ENCODE results near the gene DGKK. TPM values are rescaled to one million over a fixed set of nuclear protein-coding genes. Genes with fewer than 3 reads are reported as not detected.

DGKK gene
- total and polyA plus RNA-seq, 2 of the 13 experiments (the other 11 are each of a cell fraction or from before 2014, with no cell fraction given): 11.0 to 24.0 TPM

DNA sequence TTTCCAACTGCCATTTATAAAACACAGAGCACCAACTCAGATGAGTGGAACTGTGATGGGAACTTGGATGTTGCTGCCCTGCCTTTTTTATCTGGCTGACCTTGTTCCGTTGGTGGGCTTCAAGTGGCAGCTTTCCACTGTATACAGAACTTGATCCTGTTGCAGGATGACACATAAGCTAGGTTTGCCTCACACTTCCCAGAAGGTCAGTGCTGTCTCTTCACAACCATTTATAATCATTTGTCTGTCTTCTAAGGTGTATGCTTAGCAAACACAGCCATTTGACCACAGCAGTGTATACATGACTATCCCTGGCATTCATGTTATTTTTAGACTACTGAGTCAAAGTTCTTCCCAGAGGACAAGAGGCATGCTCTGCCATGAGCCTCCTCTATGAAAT lies 20.3 kb downstream of the DGKK start (continued):
- TF ChIP-seq, protein P1, sequence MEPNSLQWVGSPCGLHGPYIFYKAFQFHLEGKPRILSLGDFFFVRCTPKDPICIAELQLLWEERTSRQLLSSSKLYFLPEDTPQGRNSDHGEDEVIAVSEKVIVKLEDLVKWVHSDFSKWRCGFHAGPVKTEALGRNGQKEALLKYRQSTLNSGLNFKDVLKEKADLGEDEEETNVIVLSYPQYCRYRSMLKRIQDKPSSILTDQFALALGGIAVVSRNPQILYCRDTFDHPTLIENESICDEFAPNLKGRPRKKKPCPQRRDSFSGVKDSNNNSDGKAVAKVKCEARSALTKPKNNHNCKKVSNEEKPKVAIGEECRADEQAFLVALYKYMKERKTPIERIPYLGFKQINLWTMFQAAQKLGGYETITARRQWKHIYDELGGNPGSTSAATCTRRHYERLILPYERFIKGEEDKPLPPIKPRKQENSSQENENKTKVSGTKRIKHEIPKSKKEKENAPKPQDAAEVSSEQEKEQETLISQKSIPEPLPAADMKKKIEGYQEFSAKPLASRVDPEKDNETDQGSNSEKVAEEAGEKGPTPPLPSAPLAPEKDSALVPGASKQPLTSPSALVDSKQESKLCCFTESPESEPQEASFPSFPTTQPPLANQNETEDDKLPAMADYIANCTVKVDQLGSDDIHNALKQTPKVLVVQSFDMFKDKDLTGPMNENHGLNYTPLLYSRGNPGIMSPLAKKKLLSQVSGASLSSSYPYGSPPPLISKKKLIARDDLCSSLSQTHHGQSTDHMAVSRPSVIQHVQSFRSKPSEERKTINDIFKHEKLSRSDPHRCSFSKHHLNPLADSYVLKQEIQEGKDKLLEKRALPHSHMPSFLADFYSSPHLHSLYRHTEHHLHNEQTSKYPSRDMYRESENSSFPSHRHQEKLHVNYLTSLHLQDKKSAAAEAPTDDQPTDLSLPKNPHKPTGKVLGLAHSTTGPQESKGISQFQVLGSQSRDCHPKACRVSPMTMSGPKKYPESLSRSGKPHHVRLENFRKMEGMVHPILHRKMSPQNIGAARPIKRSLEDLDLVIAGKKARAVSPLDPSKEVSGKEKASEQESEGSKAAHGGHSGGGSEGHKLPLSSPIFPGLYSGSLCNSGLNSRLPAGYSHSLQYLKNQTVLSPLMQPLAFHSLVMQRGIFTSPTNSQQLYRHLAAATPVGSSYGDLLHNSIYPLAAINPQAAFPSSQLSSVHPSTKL (CRISPR knock-in tag; IDR thresholded peaks at IDR 0.05): peak; percentile 11; the same call in 1 of the 2 replicates
- TF ChIP-seq ADNP (CRISPR knock-in tag; IDR thresholded peaks at IDR 0.05): no peak
- TF ChIP-seq SIX4 (CRISPR knock-in tag; IDR thresholded peaks at IDR 0.05): 0 out of 2 replicates have a peak, but pooled peaks have one; percentile 28
- no peak for TF ChIP-seq HMGA1 (CRISPR knock-in tag; conservative IDR thresholded peaks at IDR 0.05)
- no peak for TF ChIP-seq HOXA9 (CRISPR knock-in tag; IDR thresholded peaks at IDR 0.05; ENCODE audit: borderline replicate concordance)

GRCh38 chrX:50448565-50448964 lies 22.1 kb downstream of the DGKK start:
- peak; percentile 62 for DNase-seq (ENCODE audit: low spot score)
- TF ChIP-seq ZNF7 (CRISPR knock-in tag; IDR thresholded peaks at IDR 0.05) (peak; percentile 66), CTCF (CRISPR knock-in tag; IDR thresholded peaks at IDR 0.05) (peak; percentile 50), FOSL2 (CRISPR knock-in tag; IDR thresholded peaks at IDR 0.05) (peak; percentile 87), CREB1 (IDR thresholded peaks at IDR 0.05) (peak; percentile 17; the same call in 1 of the 2 replicates), CREB1 (CRISPR knock-in tag; IDR thresholded peaks at IDR 0.05) (no peak), SMC3 (IDR thresholded peaks at IDR 0.05; ENCODE audit: low read length) (peak; percentile 15; the same call in 1 of the 2 replicates), STAG1 (CRISPR knock-in tag; IDR thresholded peaks at IDR 0.05) (peak; percentile 55), FOXO1 (CRISPR knock-in tag; IDR thresholded peaks at IDR 0.05) (no peak), ZKSCAN1 (IDR thresholded peaks at IDR 0.05; ENCODE audit: low read length) (peak; percentile 76), ZNF207 (IDR thresholded peaks at IDR 0.05; ENCODE audit: borderline replicate concordance) (no peak)
- no peak overlapping the region for H3K27ac ChIP-seq (ENCODE audit: extremely low read length, insufficient read depth, low read length)
- BruUV-seq (replicated peaks): no TSS peak
- FAIRE-seq: peak; percentile 37
- in situ Hi-C loops (cut with HindIII; ENCODE audit: extremely low pct_ligation_motif_present, low pct_unique_long_range_greater_than_20kb): no loop called here
- no peaks in the 10 kb centered on the region for H4K20me1 ChIP-seq (ENCODE audit: insufficient read depth, low read length)
- ATAC-seq: peak; percentile 81
- H3K9me3 ChIP-seq (ENCODE audit: low read length): no peaks in the 10 kb centered on the region
- no peak overlapping the region for H3K4me3 ChIP-seq (replicated peaks in 1 of 3; ENCODE audit: insufficient read depth in 1 of 3, low read depth in 2 of 3, low read length in 3 of 3)
- no peaks in the 10 kb centered on the region for H3K27me3 ChIP-seq (ENCODE audit: control insufficient read depth in 1 of 2, insufficient read depth in 2 of 2, low read length in 2 of 2)
- peaks cover 39% of the 10 kb centered on the region for H3K4me1 ChIP-seq (ENCODE audit: insufficient read depth, low read length)
- H3K4me2 ChIP-seq (ENCODE audit: low read depth, low read length): no peak overlapping the region
- no peak overlapping the region for H3K9ac ChIP-seq (ENCODE audit: insufficient read depth, low read depth, low read length)
- ChIA-PET POLR2A (no interaction called here), CTCF (ENCODE audit: low intra/inter-chr PET ratio, low total read pairs) (no interaction called here)
- WGBS (ENCODE audit: low lambda C conversion rate): 85% methylated on average over 2 of the region's 2 CpGs
- H3K36me3 ChIP-seq (replicated peaks in 1 of 2; ENCODE audit: control insufficient read depth in 1 of 2, insufficient read depth in 2 of 2, low read length in 2 of 2): no peaks in the 10 kb centered on the region
- H2AFZ ChIP-seq (ENCODE audit: low read length): no peak overlapping the region
- no peaks in the 10 kb centered on the region for H3K79me2 ChIP-seq (ENCODE audit: insufficient read depth, low read length)
- intact Hi-C loops (cut with micrococcal nuclease; ENCODE audit: unreplicated experiment): no loop called here
